A549 treated with AZD9567 at 1 μM for 4 hours (cell line): ENCODE measurements around the gene PRH2. TPM values are rescaled to one million over a fixed set of nuclear protein-coding genes. Genes with fewer than 3 reads are reported as not detected.

ENCODE experiments used
- total RNA-seq: library from RNA; stranded (reverse); fragments of 200-300 nt; extraction: Qiagen RNA extraction; gene quantifications from 5 replicates; pipeline ENCODE4 v1.2.3, GENCODE V29; 2022; ENCODE audit not compliant: insufficient read depth

Gene PRH2
- total RNA-seq, result 0.16 to 0.42 TPM in 2 of 5 replicates, not detected in the others

GRCh38 chr12:10928746-10929286 is at the start of gene PRH2:
Gene PRH2 (plus strand): TSS chr12:10929236. CDS start chr12:10929274, 38 bp downstream.

DNA sequence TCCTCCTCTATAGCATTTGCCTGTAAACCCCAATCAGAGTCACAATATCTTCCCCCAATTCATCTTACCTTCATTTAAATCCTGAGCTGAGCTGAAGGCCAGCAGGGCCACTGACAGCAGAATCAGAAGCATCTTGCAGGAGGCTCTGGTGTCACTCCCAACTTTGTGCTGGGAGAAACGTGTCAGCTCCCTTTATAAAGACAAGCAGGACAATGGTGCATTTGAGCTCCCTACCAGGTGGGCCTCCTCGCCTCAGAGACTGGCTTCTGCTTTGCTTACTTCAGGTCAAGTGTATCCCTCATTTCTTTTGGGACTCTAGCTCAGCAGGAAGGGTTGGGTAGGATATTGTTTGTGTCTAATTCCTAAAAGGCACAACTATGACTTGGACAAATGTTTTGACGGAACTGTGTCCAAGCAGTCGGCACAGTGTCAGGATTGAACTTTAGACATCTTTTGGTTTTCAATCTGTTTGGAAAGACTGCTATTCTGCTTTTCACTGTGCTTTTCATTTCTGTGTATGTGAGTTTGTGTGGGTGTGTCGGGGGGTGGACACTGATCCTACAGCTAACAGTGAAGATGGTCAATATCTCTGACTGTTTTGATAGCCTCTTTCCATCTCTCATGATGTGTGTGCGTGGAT is 44.8 kb upstream of the PRH2 start, which contains the start of gene PRH1:
PRH1 (minus strand) TSS at position 170 of the 640 bp plus-strand sequence; CDS start at position 132, 38 bp downstream.

DNA sequence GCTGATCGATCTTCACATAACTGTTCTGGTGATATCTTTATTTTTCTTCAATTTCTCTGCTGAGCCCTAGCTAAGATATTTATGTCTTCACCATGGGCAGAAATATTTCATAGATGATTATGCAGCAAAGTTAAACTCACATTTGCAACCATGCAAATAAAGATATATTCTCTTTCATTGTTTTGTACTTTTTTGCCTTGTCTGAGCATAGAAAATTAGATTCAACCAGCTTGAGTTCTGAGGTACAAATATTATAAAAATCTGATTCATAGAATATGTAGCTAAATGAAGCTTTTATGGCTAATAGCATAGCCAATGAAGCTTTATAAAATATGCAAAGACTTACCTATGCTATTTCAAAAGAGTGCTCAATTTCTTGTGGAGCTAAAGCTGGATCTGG is 19.6 kb upstream of the PRH2 start, which contains the start of gene TAS2R13:
TAS2R13 (minus strand) TSS at position 101 of the 400 bp plus-strand sequence. CDS start 264 bp downstream, outside the sequence.

GRCh38 chr12:10939163-10939562 is 10.1 kb downstream of the PRH2 start, which contains the start of gene TAS2R14:
Gene TAS2R14 (minus strand): TSS chr12:10939263. CDS start chr12:10939207, 56 bp downstream.

Other genes with a start within 250 kb of the PRH2 start
- 246 to 298 TPM (median 264 TPM) in 5 replicates for gene YBX3, start 205.9 kb upstream of the PRH2 start, total RNA-seq
- not detected in 5 replicates for gene TAS2R7, start 126.6 kb upstream of the PRH2 start, total RNA-seq
- not detected in 5 replicates for gene TAS2R8, start 122.0 kb upstream of the PRH2 start, total RNA-seq
- not detected in 5 replicates for gene TAS2R9, start 119.1 kb upstream of the PRH2 start, total RNA-seq
- 0.08 to 0.15 TPM (median 0.08 TPM) in 3 of 5 replicates, not detected in the others for gene TAS2R10, start 102.9 kb upstream of the PRH2 start, total RNA-seq
- 3.1 to 3.6 TPM (median 3.4 TPM) in 4 of 5 replicates, not detected in the other for gene PRR4, start 79.8 kb upstream of the PRH2 start, total RNA-seq
- 1.0 to 3.7 TPM (median 3.0 TPM) in 4 of 5 replicates, not detected in the other for gene PRH1, start 45.0 kb upstream of the PRH2 start, total RNA-seq
- gene TAS2R13, start 19.7 kb upstream of the PRH2 start, total RNA-seq, result not detected in 5 replicates
- gene TAS2R14, start 10.0 kb downstream of the PRH2 start, total RNA-seq, result 0.41 to 0.83 TPM (median 0.72 TPM) in 4 of 5 replicates, not detected in the other
- gene TAS2R50, start 57.7 kb downstream of the PRH2 start, total RNA-seq, result not detected in 5 replicates
- gene TAS2R20, start 69.1 kb downstream of the PRH2 start, total RNA-seq, result 0.07 to 0.16 TPM (median 0.09 TPM) in 3 of 5 replicates, not detected in the others
- 0.12 to 0.16 TPM (median 0.16 TPM) in 3 of 5 replicates, not detected in the others for gene TAS2R19, start 93.4 kb downstream of the PRH2 start, total RNA-seq
- 0.13 to 0.27 TPM (median 0.22 TPM) in 4 of 5 replicates, not detected in the other for gene TAS2R31, start 102.2 kb downstream of the PRH2 start, total RNA-seq
- not detected in 5 replicates for gene TAS2R46, start 133.1 kb downstream of the PRH2 start, total RNA-seq
- not detected in 5 replicates for gene TAS2R43, start 163.1 kb downstream of the PRH2 start, total RNA-seq
- gene TAS2R30, start 205.4 kb downstream of the PRH2 start, total RNA-seq, result 0.05 TPM in 1 of 5 replicates, not detected in the others
- gene SMIM10L1, start 242.0 kb downstream of the PRH2 start, total RNA-seq, result 6.3 to 8.5 TPM (median 8.4 TPM) in 5 replicates